ENCODE results near the gene MATK.
"Not testable (repeated sequence)": the region's sequence is repeated elsewhere in the genome, so short reads cannot be mapped to it uniquely, and the experiment has no call there.

GRCh38 chr19:3757705-3758104 is 28.5 kb downstream of the MATK start:
- TF ChIP-seq, protein P1, sequence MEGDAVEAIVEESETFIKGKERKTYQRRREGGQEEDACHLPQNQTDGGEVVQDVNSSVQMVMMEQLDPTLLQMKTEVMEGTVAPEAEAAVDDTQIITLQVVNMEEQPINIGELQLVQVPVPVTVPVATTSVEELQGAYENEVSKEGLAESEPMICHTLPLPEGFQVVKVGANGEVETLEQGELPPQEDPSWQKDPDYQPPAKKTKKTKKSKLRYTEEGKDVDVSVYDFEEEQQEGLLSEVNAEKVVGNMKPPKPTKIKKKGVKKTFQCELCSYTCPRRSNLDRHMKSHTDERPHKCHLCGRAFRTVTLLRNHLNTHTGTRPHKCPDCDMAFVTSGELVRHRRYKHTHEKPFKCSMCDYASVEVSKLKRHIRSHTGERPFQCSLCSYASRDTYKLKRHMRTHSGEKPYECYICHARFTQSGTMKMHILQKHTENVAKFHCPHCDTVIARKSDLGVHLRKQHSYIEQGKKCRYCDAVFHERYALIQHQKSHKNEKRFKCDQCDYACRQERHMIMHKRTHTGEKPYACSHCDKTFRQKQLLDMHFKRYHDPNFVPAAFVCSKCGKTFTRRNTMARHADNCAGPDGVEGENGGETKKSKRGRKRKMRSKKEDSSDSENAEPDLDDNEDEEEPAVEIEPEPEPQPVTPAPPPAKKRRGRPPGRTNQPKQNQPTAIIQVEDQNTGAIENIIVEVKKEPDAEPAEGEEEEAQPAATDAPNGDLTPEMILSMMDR (IDR thresholded peaks at IDR 0.05), result not testable (repeated sequence)
- not testable (repeated sequence) for TF ChIP-seq POLR2AphosphoS5, POLR2A (IDR thresholded peaks at IDR 0.05)
